ENCODE results near the gene GSG1L.
A peak's percentile ranks its signal among the peaks of the same experiment; 100 is the strongest.
"Not testable (repeated sequence)": the region's sequence is repeated elsewhere in the genome, so short reads cannot be mapped to it uniquely, and the experiment has no call there.

Gene GSG1L

GRCh38 chr16:27899736-27900135, 163.8 kb downstream of the GSG1L start:
- Mint-ChIP-seq H3K4me1 (no peaks in the 10 kb centered on the region), H3K27me3 (peaks cover 26% of the 10 kb centered on the region), H3K4me3 (no peak overlapping the region), H3K36me3 (ENCODE audit: low read depth) (no peaks in the 10 kb centered on the region), H3K9me3 (no peaks in the 10 kb centered on the region), H3K27ac (no peak overlapping the region)
- DNase-seq (no peak), ATAC-seq (no peak)

- H3K9me3 Mint-ChIP-seq: no peaks in the 10 kb centered on the region
- no peaks in the 10 kb centered on the region for H3K4me1 Mint-ChIP-seq
- no peak overlapping the region for H3K27ac Mint-ChIP-seq
- H3K36me3 Mint-ChIP-seq (ENCODE audit: low read depth): no peaks in the 10 kb centered on the region
- DNase-seq: no peak
- no peak overlapping the region for H3K4me3 Mint-ChIP-seq
- H3K27me3 Mint-ChIP-seq: peaks cover 25% of the 10 kb centered on the region
- ATAC-seq: no peak
Observed at GRCh38 chr16:27894386-27894785, 169.1 kb downstream of the GSG1L start.

GRCh38 chr16:27892879-27893278, 170.6 kb downstream of the GSG1L start:
- no peaks in the 10 kb centered on the region for H3K4me1 Mint-ChIP-seq
- peaks cover 21% of the 10 kb centered on the region for H3K27me3 Mint-ChIP-seq
- H3K4me3 Mint-ChIP-seq: no peak overlapping the region
- no peaks in the 10 kb centered on the region for H3K9me3 Mint-ChIP-seq
- no peaks in the 10 kb centered on the region for H3K36me3 Mint-ChIP-seq (ENCODE audit: low read depth)
- H3K27ac Mint-ChIP-seq: no peak overlapping the region
- no peak for DNase-seq
- ATAC-seq: no peak

- ATAC-seq (no peak), DNase-seq (no peak)
- no peaks in the 10 kb centered on the region for H3K4me1 Mint-ChIP-seq
- H3K27me3 Mint-ChIP-seq: peaks cover 25% of the 10 kb centered on the region
- no peak overlapping the region for H3K4me3 Mint-ChIP-seq
- H3K27ac Mint-ChIP-seq: no peak overlapping the region
- no peaks in the 10 kb centered on the region for H3K36me3 Mint-ChIP-seq (ENCODE audit: low read depth)
- no peaks in the 10 kb centered on the region for H3K9me3 Mint-ChIP-seq
Observed at GRCh38 chr16:27890866-27891265, 172.6 kb downstream of the GSG1L start.

GRCh38 chr16:27890006-27890405, 173.5 kb downstream of the GSG1L start:
- ATAC-seq: no peak

GRCh38 chr16:27883576-27883975, 179.9 kb downstream of the GSG1L start:
- Mint-ChIP-seq H3K27me3 (peaks cover 19% of the 10 kb centered on the region), H3K36me3 (ENCODE audit: low read depth) (no peaks in the 10 kb centered on the region), H3K27ac (no peak overlapping the region), H3K9me3 (peaks cover 5% of the 10 kb centered on the region), H3K4me3 (no peak overlapping the region), H3K4me1 (no peaks in the 10 kb centered on the region)
- ATAC-seq (no peak), DNase-seq (no peak)

More at GRCh38 chr16:27890006-27890405, 173.5 kb downstream of the GSG1L start:
- Mint-ChIP-seq H3K27ac (no peak overlapping the region), H3K9me3 (no peaks in the 10 kb centered on the region), H3K4me1 (no peaks in the 10 kb centered on the region), H3K36me3 (ENCODE audit: low read depth) (no peaks in the 10 kb centered on the region), H3K4me3 (no peak overlapping the region), H3K27me3 (peaks cover 31% of the 10 kb centered on the region)
- no peak for DNase-seq

- no peak overlapping the region for H3K27ac Mint-ChIP-seq
- H3K4me3 Mint-ChIP-seq: no peak overlapping the region
- no peaks in the 10 kb centered on the region for H3K4me1 Mint-ChIP-seq
- H3K9me3 Mint-ChIP-seq: peaks cover 20% of the 10 kb centered on the region
- ATAC-seq (no peak), DNase-seq (no peak)
- peaks cover 7% of the 10 kb centered on the region for H3K27me3 Mint-ChIP-seq
- H3K36me3 Mint-ChIP-seq (ENCODE audit: low read depth): no peaks in the 10 kb centered on the region
Observed at GRCh38 chr16:27880287-27880686, 183.2 kb downstream of the GSG1L start.

GRCh38 chr16:27879601-27880247, 183.8 kb downstream of the GSG1L start:
- DNase-seq (no peak), ATAC-seq (no peak)
- H3K36me3 Mint-ChIP-seq (ENCODE audit: low read depth): no peaks in the 10 kb centered on the region
- H3K27ac Mint-ChIP-seq: no peak overlapping the region
- no peaks in the 10 kb centered on the region for H3K4me1 Mint-ChIP-seq
- H3K4me3 Mint-ChIP-seq: no peak overlapping the region
- H3K9me3 Mint-ChIP-seq: peaks cover 26% of the 10 kb centered on the region
- H3K27me3 Mint-ChIP-seq: peaks cover 7% of the 10 kb centered on the region

GRCh38 chr16:27872627-27873026, 190.9 kb downstream of the GSG1L start:
- DNase-seq; H3K4me1 Mint-ChIP-seq; H3K36me3 Mint-ChIP-seq (ENCODE audit: low read depth); H3K4me3 Mint-ChIP-seq; H3K27me3 Mint-ChIP-seq; ATAC-seq; H3K27ac Mint-ChIP-seq: not testable (repeated sequence)
- H3K9me3 Mint-ChIP-seq: peaks cover 22% of the 10 kb centered on the region

GRCh38 chr16:27870116-27870798, 193.3 kb downstream of the GSG1L start:
- no peaks in the 10 kb centered on the region for H3K4me1 Mint-ChIP-seq
- no peak overlapping the region for H3K27ac Mint-ChIP-seq
- ATAC-seq: no peak
- DNase-seq: no peak
- H3K4me3 Mint-ChIP-seq: no peak overlapping the region
- H3K36me3 Mint-ChIP-seq (ENCODE audit: low read depth): peaks cover 4% of the 10 kb centered on the region
- peaks cover 15% of the 10 kb centered on the region for H3K9me3 Mint-ChIP-seq
- peaks cover 2% of the 10 kb centered on the region for H3K27me3 Mint-ChIP-seq

- ATAC-seq (no peak), DNase-seq (no peak)
- Mint-ChIP-seq H3K27ac (no peak overlapping the region), H3K4me1 (no peaks in the 10 kb centered on the region), H3K27me3 (peaks cover 2% of the 10 kb centered on the region), H3K4me3 (no peak overlapping the region), H3K9me3 (peaks cover 9% of the 10 kb centered on the region), H3K36me3 (ENCODE audit: low read depth) (peaks cover 4% of the 10 kb centered on the region)
Observed at GRCh38 chr16:27869411-27869810, 194.1 kb downstream of the GSG1L start.

GRCh38 chr16:27868180-27868579, 195.3 kb downstream of the GSG1L start:
- Mint-ChIP-seq H3K27ac (no peak overlapping the region), H3K27me3 (no peaks in the 10 kb centered on the region), H3K9me3 (peaks cover 16% of the 10 kb centered on the region), H3K4me3 (no peak overlapping the region), H3K36me3 (ENCODE audit: low read depth) (no peaks in the 10 kb centered on the region), H3K4me1 (no peaks in the 10 kb centered on the region)
- DNase-seq (no peak), ATAC-seq (no peak)

GRCh38 chr16:27867122-27868110, 196.1 kb downstream of the GSG1L start:
- H3K9me3 Mint-ChIP-seq: peaks cover 22% of the 10 kb centered on the region
- H3K27me3 Mint-ChIP-seq: no peaks in the 10 kb centered on the region
- no peak overlapping the region for H3K27ac Mint-ChIP-seq
- DNase-seq (peak; percentile 79), ATAC-seq (peak; percentile 69)
- no peaks in the 10 kb centered on the region for H3K36me3 Mint-ChIP-seq (ENCODE audit: low read depth)
- H3K4me3 Mint-ChIP-seq: no peak overlapping the region
- no peaks in the 10 kb centered on the region for H3K4me1 Mint-ChIP-seq

- Mint-ChIP-seq H3K4me1 (no peaks in the 10 kb centered on the region), H3K27me3 (no peaks in the 10 kb centered on the region), H3K4me3 (no peak overlapping the region), H3K27ac (no peak overlapping the region), H3K9me3 (peaks cover 22% of the 10 kb centered on the region), H3K36me3 (ENCODE audit: low read depth) (no peaks in the 10 kb centered on the region)
- ATAC-seq (no peak), DNase-seq (no peak)
Observed at GRCh38 chr16:27863377-27863776, 200.1 kb downstream of the GSG1L start.
